HepG2 (cell line): ENCODE data around the gene HLA-DOA. TPM values are rescaled to one million over a fixed set of nuclear protein-coding genes. Genes with fewer than 3 reads are reported as not detected.

ENCODE experiments used
- BHLHE40 ChIP-seq: IDR thresholded peaks from 2 replicates; pipeline ENCODE4 v1.6.1; 2011; ENCODE audit warnings: low read length, improper control_type of control experiment
- CC2D1A ChIP-seq: sonication (generic); formaldehyde crosslinking; IDR thresholded peaks from 2 replicates; pipeline ENCODE4 v1.8.1; 2023; ENCODE audit warnings: mild to moderate bottlenecking, missing genetic modification reagents
- ERF ChIP-seq: IDR thresholded peaks from 2 replicates; pipeline ENCODE4 v1.6.1; 2018; ENCODE audit warnings: missing biosample characterization, missing genetic modification reagents
- FOXJ3 ChIP-seq: sonication (generic); formaldehyde crosslinking; IDR thresholded peaks from 2 replicates; pipeline ENCODE4 v1.4.0; 2020; ENCODE audit warnings: missing genetic modification reagents, mild to moderate bottlenecking, borderline replicate concordance
- JUNB ChIP-seq: sonication (generic); formaldehyde crosslinking; IDR thresholded peaks from 2 replicates; pipeline ENCODE4 v1.8.0; 2022; ENCODE audit warnings: missing genetic modification reagents, mild to moderate bottlenecking, borderline replicate concordance
- KLF6 ChIP-seq: IDR thresholded peaks from 2 replicates; pipeline ENCODE4 v1.8.0; 2016; ENCODE audit warnings: missing biosample characterization, missing genetic modification reagents
- MYC ChIP-seq: sonication (generic); formaldehyde crosslinking; IDR thresholded peaks from 2 replicates; pipeline ENCODE4 v1.9.0; 2021; ENCODE audit warnings: missing genetic modification reagents, borderline replicate concordance
- NFAT5 ChIP-seq: sonication (generic); formaldehyde crosslinking; IDR thresholded peaks from 2 replicates; pipeline ENCODE4 v1.4.0; 2020; ENCODE audit warnings: missing genetic modification reagents
- TBX2 ChIP-seq: sonication (generic); formaldehyde crosslinking; IDR thresholded peaks from 2 replicates; pipeline ENCODE4 v1.5.0; 2020; ENCODE audit warnings: missing genetic modification reagents, mild to moderate bottlenecking, borderline replicate concordance
- ZNF30 ChIP-seq: sonication (generic); formaldehyde crosslinking; IDR thresholded peaks from 2 replicates; pipeline ENCODE4 v1.5.0; 2020; ENCODE audit warnings: mild to moderate bottlenecking, missing genetic modification reagents
- ZNF326 ChIP-seq: sonication (generic); formaldehyde crosslinking; IDR thresholded peaks from 2 replicates; pipeline ENCODE4 v1.4.0; 2020; ENCODE audit warnings: missing genetic modification reagents, borderline replicate concordance
- ZNF503 ChIP-seq: sonication (generic); formaldehyde crosslinking; IDR thresholded peaks from 2 replicates; pipeline ENCODE4 v1.4.0; 2020; ENCODE audit warnings: missing genetic modification reagents
- ZNF776 ChIP-seq: sonication (generic); formaldehyde crosslinking; IDR thresholded peaks from 2 replicates; pipeline ENCODE4 v1.4.0; 2020; ENCODE audit warnings: mild to moderate bottlenecking, missing genetic modification reagents
- ZNF841 ChIP-seq: sonication (generic); formaldehyde crosslinking; IDR thresholded peaks from 2 replicates; pipeline ENCODE4 v1.8.1; 2023; ENCODE audit warnings: missing genetic modification reagents, borderline replicate concordance
- polyA plus RNA-seq, 8 experiments: library from polyadenylated mRNA; depleted of rRNA in 3 of 8; stranded (reverse) in 7 of 8; unstranded in 1 of 8; fragments of >200 nt; fragmentation: Illumina TruSeq in 4 of 8; extraction: Trizol in 4 of 8; gene quantifications; 2 replicates each; pipeline versions ENCODE4 v1.2.1 to v1.2.3, GENCODE V29; 2011 to 2016; ENCODE audit warnings: low read depth in 4 of 8, missing spikeins in 1 of 8, mixed read lengths in 1 of 8; ENCODE audit not compliant: insufficient read depth in 1 of 8
- total RNA-seq, 5 experiments: library from RNA; depleted of rRNA; stranded (reverse); fragments of >200 nt; fragmentation: Illumina TruSeq; extraction: Trizol; gene quantifications; 2 replicates each; pipeline ENCODE4 v1.2.3, GENCODE V29; 2016; ENCODE audit warnings: low read depth in 1 of 5
- TF ChIP-seq, protein P1 (sequence below): IDR thresholded peaks from 2 replicates; pipeline ENCODE4 v1.6.1; 2012; ENCODE audit warnings: low read depth, low read length, improper control_type of control experiment
- TF ChIP-seq, protein P2 (sequence below): sonication (generic); IDR thresholded peaks from 2 replicates; pipeline ENCODE4 v1.6.1; 2016; ENCODE audit warnings: low read depth, borderline replicate concordance
- TF ChIP-seq, protein P3 (sequence below): sonication (generic); formaldehyde crosslinking; IDR thresholded peaks from 2 replicates; pipeline ENCODE4 v1.4.0; 2020; ENCODE audit warnings: missing genetic modification reagents

HLA-DOA gene
- total and polyA plus RNA-seq, 2 of the 13 experiments (the other 11 are each of a cell fraction or from before 2014, with no cell fraction given): 0.03 to 0.09 TPM

GRCh38 chr6:32968093-32968866 is 41.1 kb downstream of the HLA-DOA start, which contains the start of gene BRD2 (continued):
- TF ChIP-seq, protein P1, sequence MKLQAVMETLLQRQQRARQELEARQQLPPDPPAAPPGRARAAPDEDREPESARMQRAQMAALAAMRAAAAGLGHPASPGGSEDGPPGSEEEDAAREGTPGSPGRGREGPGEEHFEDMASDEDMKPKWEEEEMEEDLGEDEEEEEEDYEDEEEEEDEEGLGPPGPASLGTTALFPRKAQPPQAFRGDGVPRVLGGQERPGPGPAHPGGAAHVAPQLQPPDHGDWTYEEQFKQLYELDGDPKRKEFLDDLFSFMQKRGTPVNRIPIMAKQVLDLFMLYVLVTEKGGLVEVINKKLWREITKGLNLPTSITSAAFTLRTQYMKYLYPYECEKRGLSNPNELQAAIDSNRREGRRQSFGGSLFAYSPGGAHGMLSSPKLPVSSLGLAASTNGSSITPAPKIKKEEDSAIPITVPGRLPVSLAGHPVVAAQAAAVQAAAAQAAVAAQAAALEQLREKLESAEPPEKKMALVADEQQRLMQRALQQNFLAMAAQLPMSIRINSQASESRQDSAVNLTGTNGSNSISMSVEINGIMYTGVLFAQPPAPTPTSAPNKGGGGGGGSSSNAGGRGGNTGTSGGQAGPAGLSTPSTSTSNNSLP: no peak; the same call in 1 of the 2 replicates
- TF ChIP-seq JUNB (CRISPR knock-in tag) (no peak), BHLHE40 (peak; percentile 84), ERF (CRISPR knock-in tag) (peak; percentile 79), ZNF776 (CRISPR knock-in tag) (peak; percentile 85), MYC (peak; percentile 97), NFAT5 (CRISPR knock-in tag) (peak; percentile 64), FOXJ3 (no peak), ZNF841 (CRISPR knock-in tag) (0 out of 2 replicates have a peak, but pooled peaks have one; percentile 44), KLF6 (CRISPR knock-in tag) (peak; percentile 84; the same call in 1 of the 2 replicates), ZNF326 (CRISPR knock-in tag) (no peak), TBX2 (CRISPR knock-in tag) (peak; percentile 90), ZNF503 (CRISPR knock-in tag) (peak; percentile 53; the same call in 1 of the 2 replicates), ZNF30 (CRISPR knock-in tag) (no peak), CC2D1A (CRISPR knock-in tag) (peak; percentile 98)
- TF ChIP-seq, protein P2, sequence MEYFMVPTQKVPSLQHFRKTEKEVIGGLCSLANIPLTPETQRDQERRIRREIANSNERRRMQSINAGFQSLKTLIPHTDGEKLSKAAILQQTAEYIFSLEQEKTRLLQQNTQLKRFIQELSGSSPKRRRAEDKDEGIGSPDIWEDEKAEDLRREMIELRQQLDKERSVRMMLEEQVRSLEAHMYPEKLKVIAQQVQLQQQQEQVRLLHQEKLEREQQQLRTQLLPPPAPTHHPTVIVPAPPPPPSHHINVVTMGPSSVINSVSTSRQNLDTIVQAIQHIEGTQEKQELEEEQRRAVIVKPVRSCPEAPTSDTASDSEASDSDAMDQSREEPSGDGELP: no peak; the same call in 1 of the 2 replicates
- TF ChIP-seq, protein P3, sequence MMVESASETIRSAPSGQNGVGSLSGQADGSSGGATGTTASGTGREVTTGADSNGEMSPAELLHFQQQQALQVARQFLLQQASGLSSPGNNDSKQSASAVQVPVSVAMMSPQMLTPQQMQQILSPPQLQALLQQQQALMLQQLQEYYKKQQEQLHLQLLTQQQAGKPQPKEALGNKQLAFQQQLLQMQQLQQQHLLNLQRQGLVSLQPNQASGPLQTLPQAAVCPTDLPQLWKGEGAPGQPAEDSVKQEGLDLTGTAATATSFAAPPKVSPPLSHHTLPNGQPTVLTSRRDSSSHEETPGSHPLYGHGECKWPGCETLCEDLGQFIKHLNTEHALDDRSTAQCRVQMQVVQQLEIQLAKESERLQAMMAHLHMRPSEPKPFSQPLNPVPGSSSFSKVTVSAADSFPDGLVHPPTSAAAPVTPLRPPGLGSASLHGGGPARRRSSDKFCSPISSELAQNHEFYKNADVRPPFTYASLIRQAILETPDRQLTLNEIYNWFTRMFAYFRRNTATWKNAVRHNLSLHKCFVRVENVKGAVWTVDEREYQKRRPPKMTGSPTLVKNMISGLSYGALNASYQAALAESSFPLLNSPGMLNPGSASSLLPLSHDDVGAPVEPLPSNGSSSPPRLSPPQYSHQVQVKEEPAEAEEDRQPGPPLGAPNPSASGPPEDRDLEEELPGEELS: peak; percentile 58
